H9 (cell line): ENCODE measurements around the gene CCDC91. TPM values are rescaled to one million over a fixed set of nuclear protein-coding genes. Genes with fewer than 3 reads are reported as not detected.

Source experiments
- DNase-seq: peaks from one replicate; pipeline ENCODE4 v3.0.0-alpha.2; 2017
- H2AFZ ChIP-seq: one replicate; pipeline ENCODE4 v1.6.1; 2013; ENCODE audit warnings: mild to moderate bottlenecking, low read length, control low read depth, moderate library complexity
- H2AK5ac ChIP-seq: 2 replicates; pipeline ENCODE4 v1.6.1; 2013; ENCODE audit warnings: low read length, control low read depth, mixed read lengths; ENCODE audit not compliant: insufficient read length
- H2BK120ac ChIP-seq: one replicate; pipeline ENCODE4 v1.6.1; 2013; ENCODE audit warnings: low read depth, mild to moderate bottlenecking, low read length, control low read depth, inconsistent platforms; ENCODE audit not compliant: poor library complexity, severe bottlenecking
- H2BK12ac ChIP-seq: 2 replicates; pipeline ENCODE4 v1.6.1; 2013; ENCODE audit warnings: low read length, control low read depth, mixed read lengths, low read depth; ENCODE audit not compliant: insufficient read length
- H2BK15ac ChIP-seq: 2 replicates; pipeline ENCODE4 v1.6.1; 2013; ENCODE audit warnings: low read depth, low read length, control low read depth
- H2BK20ac ChIP-seq: one replicate; pipeline ENCODE4 v1.6.1; 2013; ENCODE audit warnings: low read depth, mild to moderate bottlenecking, low read length, control low read depth, inconsistent platforms; ENCODE audit not compliant: poor library complexity, severe bottlenecking
- H2BK5ac ChIP-seq: 2 replicates; pipeline ENCODE4 v1.6.1; 2013; ENCODE audit warnings: low read length, control low read depth, mixed read lengths; ENCODE audit not compliant: insufficient read length
- H3K14ac ChIP-seq: 2 replicates; pipeline ENCODE4 v1.6.1; 2013; ENCODE audit warnings: low read length, control low read depth; ENCODE audit not compliant: insufficient read depth
- H3K18ac ChIP-seq: 2 replicates; pipeline ENCODE4 v1.6.1; 2013; ENCODE audit warnings: low read depth, mild to moderate bottlenecking, mixed read lengths, low read length, control low read depth; ENCODE audit not compliant: insufficient read length
- H3K23ac ChIP-seq: 2 replicates; pipeline ENCODE4 v1.6.1; 2013; ENCODE audit warnings: low read length, control low read depth, mixed read lengths, low read depth; ENCODE audit not compliant: insufficient read length
- H3K23me2 ChIP-seq: 2 replicates; pipeline ENCODE4 v1.6.1; 2013; ENCODE audit warnings: low read depth, mild to moderate bottlenecking, mixed read lengths, low read length, control low read depth; ENCODE audit not compliant: insufficient read length, poor library complexity, severe bottlenecking
- H3K27ac ChIP-seq: 2 replicates; pipeline ENCODE4 v1.5.1; 2013; ENCODE audit warnings: low read length, control low read depth, mixed read lengths, low read depth; ENCODE audit not compliant: insufficient read length
- H3K27me3 ChIP-seq: 2 replicates; pipeline ENCODE4 v1.6.1; 2013; ENCODE audit warnings: low read length, control low read depth, inconsistent platforms; ENCODE audit not compliant: insufficient read depth
- H3K4ac ChIP-seq: 2 replicates; pipeline ENCODE4 v1.6.1; 2013; ENCODE audit warnings: low read depth, mild to moderate bottlenecking, control low read depth, inconsistent platforms, low read length, moderate library complexity
- H3K4me1 ChIP-seq: 2 replicates; pipeline ENCODE4 v1.6.1; 2013; ENCODE audit warnings: low read length, control low read depth, inconsistent platforms; ENCODE audit not compliant: insufficient read depth
- H3K4me2 ChIP-seq: 2 replicates; pipeline ENCODE4 v1.6.1; 2013; ENCODE audit warnings: low read length, control low read depth, mixed read lengths; ENCODE audit not compliant: insufficient read length, insufficient read depth
- H3K56ac ChIP-seq: 2 replicates; pipeline ENCODE4 v1.6.1; 2013; ENCODE audit warnings: low read depth, mild to moderate bottlenecking, mixed read lengths, low read length, control low read depth; ENCODE audit not compliant: insufficient read length
- H3K79me1 ChIP-seq: 2 replicates; pipeline ENCODE4 v1.6.1; 2013; ENCODE audit warnings: low read depth, mild to moderate bottlenecking, moderate library complexity, low read length, control low read depth, inconsistent platforms; ENCODE audit not compliant: insufficient read depth, poor library complexity, severe bottlenecking
- H3K79me2 ChIP-seq: 2 replicates; pipeline ENCODE4 v1.6.1; 2013; ENCODE audit warnings: low read length, control low read depth, inconsistent platforms; ENCODE audit not compliant: insufficient read depth
- H3K9ac ChIP-seq: 2 replicates; pipeline ENCODE4 v1.6.1; 2013; ENCODE audit warnings: low read length, control low read depth, mixed read lengths; ENCODE audit not compliant: insufficient read length; ENCODE audit errors: extremely low read depth
- H3K9me3 ChIP-seq: one replicate; pipeline ENCODE4 v1.6.1; 2013; ENCODE audit warnings: low read depth, low read length, inconsistent platforms; ENCODE audit not compliant: control insufficient read depth
- H3T11ph ChIP-seq: one replicate; pipeline ENCODE4 v1.6.1; 2013; ENCODE audit warnings: mild to moderate bottlenecking, low read length, control low read depth, inconsistent platforms
- H4K20me1 ChIP-seq: one replicate; pipeline ENCODE4 v1.6.1; 2013; ENCODE audit not compliant: control insufficient read depth, insufficient read length, insufficient read depth
- H4K5ac ChIP-seq: 2 replicates; pipeline ENCODE4 v1.6.1; 2013; ENCODE audit warnings: low read depth, mild to moderate bottlenecking, mixed read lengths, low read length, control low read depth; ENCODE audit not compliant: insufficient read length
- H4K8ac ChIP-seq: replicated peaks from 2 replicates; pipeline ENCODE4 v1.6.1; 2013; ENCODE audit warnings: low read length, control low read depth, mixed read lengths, low read depth; ENCODE audit not compliant: insufficient read length
- H4K91ac ChIP-seq: 2 replicates; pipeline ENCODE4 v1.6.1; 2013; ENCODE audit warnings: low read depth, mild to moderate bottlenecking, moderate library complexity, mixed read lengths, low read length, control low read depth; ENCODE audit not compliant: insufficient read length
- H3K27ac Mint-ChIP-seq, 3 experiments: 2 replicates in 2 of 3; 3 replicates in 1 of 3; pipeline ENCODE4 v1.8.0; 2020 to 2021; ENCODE audit warnings: mixed read lengths in 3 of 3, mild to moderate bottlenecking in 1 of 3, moderate library complexity in 1 of 3
- H3K27me3 Mint-ChIP-seq: 2 replicates; pipeline ENCODE4 v1.8.0; 2021; ENCODE audit warnings: low read depth, mild to moderate bottlenecking, moderate library complexity, mixed read lengths
- H3K36me3 Mint-ChIP-seq, 3 experiments: 2 replicates in 2 of 3; 3 replicates in 1 of 3; pipeline ENCODE4 v1.8.0; 2020 to 2021; ENCODE audit warnings: low read depth in 3 of 3, mixed read lengths in 3 of 3; ENCODE audit not compliant: insufficient read depth in 1 of 3
- H3K4me1 Mint-ChIP-seq, 2 experiments: 2 replicates each; pipeline ENCODE4 v1.8.0; 2020; ENCODE audit warnings: mixed read lengths in 2 of 2
- H3K4me3 Mint-ChIP-seq, 2 experiments: 2 replicates in 1 of 2; 3 replicates in 1 of 2; pipeline ENCODE4 v1.8.0; 2020 to 2021; ENCODE audit warnings: mild to moderate bottlenecking in 2 of 2, mixed read lengths in 2 of 2, moderate library complexity in 1 of 2
- H3K9me3 Mint-ChIP-seq, 2 experiments: 2 replicates in 1 of 2; 3 replicates in 1 of 2; pipeline ENCODE4 v1.8.0; 2020; ENCODE audit warnings: mild to moderate bottlenecking in 2 of 2, mixed read lengths in 2 of 2, moderate library complexity in 1 of 2
- WGBS: extraction: QIAGEN DNeasy Blood & Tissue Kit; methylation state at CpG from one replicate; pipeline ENCODE4 v1.1.7; 2013; ENCODE audit warnings: missing lambda C conversion rate, low lambda C conversion rate, mixed read lengths; ENCODE audit not compliant: insufficient read length; ENCODE audit errors: extremely low coverage; 5-methylcytosine and 5-hydroxymethylcytosine counted together
- total RNA-seq: library from RNA; stranded (reverse); gene quantifications from 2 replicates; pipeline ENCODE4 v1.2.1, GENCODE V29; 2021
- TF ChIP-seq, protein P1 (sequence below): fragments of 200-600 bp; sonication (generic); conservative IDR thresholded peaks from 3 replicates; pipeline ENCODE4 v1.8.0; 2021; ENCODE audit warnings: antibody characterized with exemption, mild to moderate bottlenecking

CCDC91 gene
- total RNA-seq, 1 experiment from 2014 or later: 22.7 TPM

DNA sequence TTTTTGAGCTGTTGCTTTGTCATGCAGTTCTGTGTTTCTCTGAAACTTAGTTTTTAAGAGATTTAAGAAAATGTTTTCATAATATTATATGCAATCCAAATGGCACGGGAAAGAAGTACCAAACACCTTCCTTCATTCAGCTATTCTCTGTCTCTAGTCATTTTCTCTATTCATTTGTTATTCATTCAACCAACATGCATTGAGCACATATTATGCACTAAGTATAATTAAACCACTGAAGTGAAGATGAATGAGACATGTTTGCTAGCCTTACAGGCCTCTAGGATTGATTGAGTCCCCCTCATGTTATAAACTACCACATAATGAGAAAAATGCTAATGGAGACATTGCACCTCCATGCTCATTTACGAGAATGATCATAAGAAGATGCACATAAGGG is 45.7 kb upstream of the CCDC91 start:
- no peak overlapping the region for H3K27ac ChIP-seq
- TF ChIP-seq, protein P1, sequence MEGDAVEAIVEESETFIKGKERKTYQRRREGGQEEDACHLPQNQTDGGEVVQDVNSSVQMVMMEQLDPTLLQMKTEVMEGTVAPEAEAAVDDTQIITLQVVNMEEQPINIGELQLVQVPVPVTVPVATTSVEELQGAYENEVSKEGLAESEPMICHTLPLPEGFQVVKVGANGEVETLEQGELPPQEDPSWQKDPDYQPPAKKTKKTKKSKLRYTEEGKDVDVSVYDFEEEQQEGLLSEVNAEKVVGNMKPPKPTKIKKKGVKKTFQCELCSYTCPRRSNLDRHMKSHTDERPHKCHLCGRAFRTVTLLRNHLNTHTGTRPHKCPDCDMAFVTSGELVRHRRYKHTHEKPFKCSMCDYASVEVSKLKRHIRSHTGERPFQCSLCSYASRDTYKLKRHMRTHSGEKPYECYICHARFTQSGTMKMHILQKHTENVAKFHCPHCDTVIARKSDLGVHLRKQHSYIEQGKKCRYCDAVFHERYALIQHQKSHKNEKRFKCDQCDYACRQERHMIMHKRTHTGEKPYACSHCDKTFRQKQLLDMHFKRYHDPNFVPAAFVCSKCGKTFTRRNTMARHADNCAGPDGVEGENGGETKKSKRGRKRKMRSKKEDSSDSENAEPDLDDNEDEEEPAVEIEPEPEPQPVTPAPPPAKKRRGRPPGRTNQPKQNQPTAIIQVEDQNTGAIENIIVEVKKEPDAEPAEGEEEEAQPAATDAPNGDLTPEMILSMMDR: no peak
- WGBS: no CpG with 5 or more reads among the region's 2 CpGs

More for the DNA sequence above, 45.7 kb upstream of the CCDC91 start:
- H3K9ac ChIP-seq: no peak overlapping the region
- no peak overlapping the region for H4K91ac ChIP-seq
- H3K4me3 Mint-ChIP-seq: no peak overlapping the region
- no peaks in the 10 kb centered on the region for H4K20me1 ChIP-seq
- no peak overlapping the region for H3T11ph ChIP-seq
- H2AFZ ChIP-seq: no peak overlapping the region
- no peak overlapping the region for H3K18ac ChIP-seq
- no peak overlapping the region for H3K23ac ChIP-seq
- H2BK15ac ChIP-seq: no peak overlapping the region
- H3K27me3 ChIP-seq: no peaks in the 10 kb centered on the region
- no peak overlapping the region for H2BK5ac ChIP-seq
- H3K27me3 Mint-ChIP-seq: peaks cover 3% of the 10 kb centered on the region; the same call in 1 of the 2 replicates
- no peak overlapping the region for H2BK120ac ChIP-seq
- no peak overlapping the region for H3K4ac ChIP-seq
- H2BK20ac ChIP-seq: no peak overlapping the region
- H3K9me3 Mint-ChIP-seq: no peaks in the 10 kb centered on the region
- no peaks in the 10 kb centered on the region for H3K36me3 Mint-ChIP-seq
- H2BK12ac ChIP-seq: no peak overlapping the region
- H4K5ac ChIP-seq: no peak overlapping the region
- H3K14ac ChIP-seq: no peak overlapping the region
- no peak overlapping the region for H3K4me2 ChIP-seq
- no peak overlapping the region for H3K56ac ChIP-seq
- H3K4me1 Mint-ChIP-seq: no peaks in the 10 kb centered on the region; a peak in 1 of 4 replicates
- no peaks in the 10 kb centered on the region for H3K9me3 ChIP-seq
- H3K27ac Mint-ChIP-seq: no peak overlapping the region
- H3K79me2 ChIP-seq: no peaks in the 10 kb centered on the region
- DNase-seq: no peak
- no peak overlapping the region for H2AK5ac ChIP-seq
- no peaks in the 10 kb centered on the region for H3K23me2 ChIP-seq
- no peaks in the 10 kb centered on the region for H3K4me1 ChIP-seq
- H4K8ac ChIP-seq: no peak overlapping the region
- no peaks in the 10 kb centered on the region for H3K79me1 ChIP-seq
